22Rv1 (cell line): ENCODE measurements around the gene APOBEC3C.
"Not testable (repeated sequence)": the region's sequence is repeated elsewhere in the genome, so short reads cannot be mapped to it uniquely, and the experiment has no call there.

Source experiments
- ZFX ChIP-seq: fragments of 450-650 bp; IDR thresholded peaks from 2 replicates; pipeline ENCODE4 v1.6.1; 2017; ENCODE audit warnings: antibody characterized with exemption, borderline replicate concordance
- TF ChIP-seq, protein P1 (sequence below): fragments of 450-650 bp; IDR thresholded peaks from 2 replicates; pipeline ENCODE4 v1.5.1; 2017; ENCODE audit warnings: mild to moderate bottlenecking

DNA sequence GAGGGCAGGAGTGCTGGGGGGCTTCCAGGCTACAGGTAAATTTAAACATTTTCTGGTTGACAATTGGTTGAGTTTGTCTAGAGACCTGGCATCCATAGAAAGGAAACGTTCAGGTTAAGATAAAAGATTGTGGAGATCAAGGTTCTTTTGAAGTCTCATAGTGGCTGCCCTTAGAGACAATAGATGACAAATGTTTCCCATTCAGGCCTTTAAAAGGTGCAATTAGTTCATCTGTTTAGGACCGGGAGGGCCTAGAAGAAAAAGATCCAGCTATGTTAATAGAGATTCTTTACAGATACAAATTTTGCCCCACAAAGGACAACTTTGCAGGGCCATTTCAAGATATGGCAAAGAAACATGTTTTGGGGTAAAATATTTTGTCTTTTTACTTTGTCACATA lies 23.0 kb downstream of the APOBEC3C start:
- TF ChIP-seq, protein P1, sequence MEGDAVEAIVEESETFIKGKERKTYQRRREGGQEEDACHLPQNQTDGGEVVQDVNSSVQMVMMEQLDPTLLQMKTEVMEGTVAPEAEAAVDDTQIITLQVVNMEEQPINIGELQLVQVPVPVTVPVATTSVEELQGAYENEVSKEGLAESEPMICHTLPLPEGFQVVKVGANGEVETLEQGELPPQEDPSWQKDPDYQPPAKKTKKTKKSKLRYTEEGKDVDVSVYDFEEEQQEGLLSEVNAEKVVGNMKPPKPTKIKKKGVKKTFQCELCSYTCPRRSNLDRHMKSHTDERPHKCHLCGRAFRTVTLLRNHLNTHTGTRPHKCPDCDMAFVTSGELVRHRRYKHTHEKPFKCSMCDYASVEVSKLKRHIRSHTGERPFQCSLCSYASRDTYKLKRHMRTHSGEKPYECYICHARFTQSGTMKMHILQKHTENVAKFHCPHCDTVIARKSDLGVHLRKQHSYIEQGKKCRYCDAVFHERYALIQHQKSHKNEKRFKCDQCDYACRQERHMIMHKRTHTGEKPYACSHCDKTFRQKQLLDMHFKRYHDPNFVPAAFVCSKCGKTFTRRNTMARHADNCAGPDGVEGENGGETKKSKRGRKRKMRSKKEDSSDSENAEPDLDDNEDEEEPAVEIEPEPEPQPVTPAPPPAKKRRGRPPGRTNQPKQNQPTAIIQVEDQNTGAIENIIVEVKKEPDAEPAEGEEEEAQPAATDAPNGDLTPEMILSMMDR, result not testable (repeated sequence)
- TF ChIP-seq ZFX, result not testable (repeated sequence)
